NCI-H345 treated with DMSO at 0.1 percent for 48 hours (cell line): Measurements from ENCODE around the gene SVIP.
A peak's percentile ranks its signal among the peaks of the same experiment; 100 is the strongest.

ENCODE experiments used
- DNase-seq: peaks from one replicate; lab custom pipeline; 2025; ENCODE audit not compliant: unreplicated experiment; lab: John Stamatoyannopoulos, UW

The SVIP gene, protein sequence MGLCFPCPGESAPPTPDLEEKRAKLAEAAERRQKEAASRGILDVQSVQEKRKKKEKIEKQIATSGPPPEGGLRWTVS

DNA sequence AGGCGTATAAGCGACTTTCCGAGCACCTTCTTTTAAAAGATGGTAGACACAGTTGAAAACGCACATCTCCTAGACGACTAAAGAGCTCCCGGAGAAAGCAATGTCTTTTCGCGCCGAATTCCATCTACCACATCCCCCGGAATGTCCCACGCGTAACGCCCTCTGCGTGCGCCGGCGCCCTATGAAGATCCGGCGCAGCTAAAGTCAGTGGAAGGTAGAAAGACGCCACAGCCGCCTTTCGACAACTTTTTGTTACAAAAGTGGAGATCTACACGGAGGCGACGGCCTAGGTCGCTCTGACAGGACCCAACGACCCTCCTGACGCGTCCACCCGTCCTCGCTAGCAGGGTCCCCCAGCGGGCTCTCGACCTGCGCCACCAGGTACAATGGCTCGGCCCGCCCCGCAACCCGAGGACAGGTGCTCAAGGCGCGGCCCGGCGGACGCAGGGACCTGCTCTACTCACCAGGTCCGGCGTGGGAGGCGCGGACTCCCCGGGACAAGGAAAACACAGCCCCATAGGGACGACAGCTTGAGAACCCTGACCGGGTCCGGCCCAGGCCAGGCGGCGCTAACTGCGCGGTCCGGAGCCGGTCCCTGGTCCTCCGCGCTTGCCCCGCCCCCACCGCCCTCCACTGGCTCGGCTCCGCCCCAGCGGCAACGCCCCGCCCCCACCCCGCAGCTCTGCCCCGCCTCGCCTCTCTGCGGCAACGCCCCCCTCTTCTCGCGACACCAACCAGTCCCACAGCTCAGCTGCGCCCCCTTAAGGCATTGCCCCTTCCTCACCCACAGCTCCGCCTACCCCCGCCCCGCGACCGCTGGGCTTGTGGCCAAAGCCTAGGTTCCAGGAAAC, at the start of gene SVIP:
TSS of gene SVIP (minus strand) at position 571 of the 851 bp plus-strand sequence. CDS start at position 518, 53 bp downstream.
- DNase-seq, result peak; percentile 93

DNA sequence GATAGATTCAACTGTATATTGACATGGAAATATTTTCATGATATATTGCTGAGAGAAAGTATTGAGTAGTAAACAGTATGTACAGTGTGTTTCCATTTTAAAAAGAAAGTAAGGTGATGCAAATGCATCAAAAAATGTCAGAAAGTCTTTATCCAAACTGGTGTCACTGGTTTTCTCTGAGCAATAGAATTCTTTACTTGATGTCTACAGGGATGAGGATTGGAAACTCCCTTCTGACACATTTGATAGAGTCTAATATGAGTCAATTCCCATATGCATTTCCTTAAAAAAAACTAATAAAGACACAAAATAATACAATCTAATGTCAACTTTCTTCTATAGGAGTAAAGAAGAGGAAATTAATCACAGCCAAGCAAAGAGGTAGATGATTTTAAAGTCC, 49.0 kb upstream of the SVIP start:
- no peak for DNase-seq

DNA sequence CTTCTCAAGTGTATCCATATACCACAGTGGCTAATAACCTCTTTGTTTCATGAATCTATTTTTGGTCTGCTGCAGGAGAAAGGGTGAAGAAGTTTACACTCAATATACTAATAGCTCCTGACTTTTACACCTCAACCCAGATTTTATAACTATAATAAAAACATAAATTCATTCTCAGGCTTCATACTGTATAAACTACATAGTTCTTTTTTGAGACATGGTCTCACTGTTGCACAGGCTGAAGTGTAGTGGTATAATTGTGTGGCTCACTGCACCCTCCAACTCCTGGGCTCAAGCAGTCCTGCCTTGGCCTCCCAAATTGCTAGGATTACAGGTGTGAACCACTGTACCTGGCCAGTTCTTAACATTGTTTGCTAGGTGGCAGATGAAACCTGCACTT, 48.4 kb upstream of the SVIP start:
- no peak for DNase-seq

DNA sequence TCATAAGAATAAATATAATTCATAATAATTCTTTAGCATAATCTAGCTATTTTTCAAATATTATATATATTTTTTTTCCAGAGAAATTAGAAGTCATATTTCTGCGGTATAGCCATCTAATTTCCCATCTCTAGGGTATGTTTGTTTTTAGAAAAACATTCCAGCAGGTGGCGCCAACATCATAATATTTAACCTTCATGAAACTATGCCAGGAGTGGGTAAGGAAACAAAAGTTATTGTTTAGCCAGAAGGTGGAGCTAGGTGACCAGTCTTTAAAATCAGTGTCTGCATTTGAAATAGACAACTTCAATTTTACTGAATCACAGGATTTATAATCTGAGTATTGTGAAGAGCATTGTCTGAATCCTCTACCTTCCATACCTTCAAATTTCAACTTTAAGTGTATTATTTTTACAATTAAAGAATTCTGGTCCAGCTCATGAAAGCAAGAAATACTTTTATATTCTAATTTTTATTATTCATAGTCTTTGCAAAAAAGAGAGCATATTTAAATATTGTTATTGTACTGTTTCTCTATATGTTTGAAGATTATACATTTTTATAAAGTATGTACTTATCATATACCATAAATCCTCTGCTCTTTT, 46.4 kb upstream of the SVIP start:
- DNase-seq, result peak; percentile 95

DNA sequence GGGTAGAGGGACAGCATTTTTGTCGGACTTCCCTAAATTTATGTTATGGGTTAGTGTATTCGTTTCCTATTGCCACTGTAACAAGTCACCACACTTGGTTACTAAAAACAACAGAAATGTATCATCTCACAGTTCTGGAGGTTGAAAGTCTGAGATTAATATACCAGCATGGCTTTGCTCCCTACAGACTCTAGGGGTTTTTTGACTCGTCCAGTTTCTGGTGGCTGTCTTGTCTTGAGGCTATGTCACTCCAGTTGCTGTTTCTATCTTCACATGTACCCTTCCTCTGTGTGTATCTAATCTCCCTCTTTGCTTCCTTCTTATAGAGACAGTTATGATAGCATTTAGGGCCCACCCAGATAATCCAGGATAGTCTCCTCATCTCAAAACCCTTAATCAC, 39.7 kb upstream of the SVIP start:
- DNase-seq, result no peak

DNA sequence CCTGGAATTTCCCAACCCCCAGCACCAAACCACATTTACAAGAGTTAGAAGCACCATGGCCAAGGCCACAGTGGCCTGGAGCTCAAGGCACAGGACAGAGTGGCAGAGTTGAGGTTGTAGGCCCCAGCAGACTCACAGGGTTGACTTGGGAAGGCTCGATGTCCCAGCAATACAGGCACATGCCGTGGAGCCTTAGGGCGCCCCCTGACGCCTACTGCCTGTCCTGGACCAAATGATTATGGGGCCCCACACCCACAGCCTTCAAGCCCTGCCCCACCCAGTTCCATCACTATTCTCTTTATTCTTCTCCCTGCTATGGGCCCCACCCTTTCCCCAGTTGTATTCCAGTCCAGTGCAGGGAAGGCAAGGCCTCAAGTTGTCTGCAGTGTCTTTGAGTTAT, 30.6 kb upstream of the SVIP start, which contains the start of gene CCDC179:
TSS of gene CCDC179 (minus strand) at position 234 of the 400 bp plus-strand sequence. CDS start at position 181, 53 bp downstream.
- DNase-seq, result no peak

DNA sequence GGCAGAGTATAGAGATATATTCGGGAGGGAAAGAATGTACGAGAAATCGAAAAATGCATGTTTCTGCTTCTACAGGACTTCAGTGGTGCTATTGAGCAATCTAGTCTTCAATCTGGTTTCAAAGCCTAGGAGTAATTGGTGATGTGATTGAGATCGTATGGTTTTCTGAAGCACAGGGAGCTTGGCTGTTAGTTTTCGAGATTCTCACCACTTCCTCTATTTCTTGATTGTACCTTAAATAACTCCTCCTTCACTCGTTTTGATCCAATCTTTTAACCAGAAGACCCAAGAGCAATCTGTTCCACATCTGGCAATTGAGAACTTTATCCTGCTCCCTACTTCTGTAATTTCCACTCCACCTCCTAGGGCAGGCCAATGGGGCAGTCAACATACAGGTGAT, 30.2 kb upstream of the SVIP start:
- no peak for DNase-seq

DNA sequence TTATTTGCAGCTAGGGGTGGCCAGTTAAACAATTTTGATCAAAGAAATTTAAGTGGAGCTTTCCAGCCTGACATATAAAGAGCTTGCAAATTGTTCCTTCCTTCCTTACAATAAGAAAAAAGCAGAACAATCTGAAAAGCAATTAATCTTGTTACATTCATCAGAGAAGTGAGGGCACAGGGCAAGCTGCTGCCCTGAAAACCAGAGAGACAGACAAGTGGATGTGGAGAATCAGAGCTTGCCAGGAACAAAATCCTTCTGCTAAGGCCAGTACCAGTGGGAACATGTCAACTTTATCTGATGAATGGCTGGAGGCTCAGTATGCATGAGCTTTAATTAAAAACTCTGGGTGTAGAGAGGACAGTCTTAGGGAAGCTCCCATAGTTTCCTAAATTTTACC, 21.9 kb upstream of the SVIP start:
- DNase-seq, result no peak

DNA sequence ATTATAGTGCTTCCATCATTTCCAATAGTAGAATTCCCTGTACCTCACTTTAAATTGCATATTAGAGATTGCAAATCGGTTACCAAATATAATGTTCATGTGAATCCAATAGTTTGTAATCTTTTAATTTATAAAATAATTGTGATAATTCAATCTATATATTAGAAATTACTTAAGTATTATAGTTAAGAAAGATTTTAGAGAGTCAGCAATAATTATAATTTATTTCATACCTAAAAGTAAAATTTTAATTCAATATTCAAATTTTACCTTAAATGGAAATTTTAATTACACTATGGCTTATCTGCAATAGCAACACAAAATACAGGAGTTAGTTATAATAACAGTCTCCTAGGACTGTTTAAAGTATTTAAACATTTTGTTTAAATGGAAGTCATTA, 17.1 kb upstream of the SVIP start:
- DNase-seq, result no peak

DNA sequence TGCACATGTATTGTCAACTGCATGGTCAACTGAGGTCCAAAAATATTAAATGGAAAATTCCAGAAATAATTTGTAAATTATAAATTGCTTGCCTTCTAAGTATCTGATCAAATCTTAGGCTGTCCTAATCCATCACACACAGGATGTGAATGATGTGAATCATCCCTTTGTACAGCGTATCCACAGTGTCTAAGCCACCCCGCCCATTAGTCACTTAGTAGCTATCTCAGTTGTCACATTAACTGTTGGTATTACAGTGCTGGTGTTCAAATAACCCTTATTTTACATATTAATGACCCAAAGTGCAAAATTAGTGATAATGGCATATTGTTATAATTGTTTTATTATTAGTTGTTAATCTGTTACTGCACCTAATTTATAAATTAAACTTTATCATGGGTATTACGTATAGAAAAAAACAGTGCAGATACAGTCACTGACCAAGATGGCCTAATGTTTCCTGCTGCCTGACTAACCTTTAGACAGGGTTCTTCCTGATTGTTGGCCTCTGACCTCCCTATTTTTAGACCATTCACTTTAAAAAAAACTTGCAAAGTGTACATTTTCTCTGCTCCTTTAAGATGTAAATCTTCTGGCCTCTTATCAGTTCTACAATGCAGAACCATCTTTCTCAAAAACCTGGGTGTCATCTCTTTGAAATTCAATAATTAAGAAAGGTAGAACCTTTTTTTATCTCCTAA, 2.9 kb upstream of the SVIP start:
- DNase-seq, result no peak

DNA sequence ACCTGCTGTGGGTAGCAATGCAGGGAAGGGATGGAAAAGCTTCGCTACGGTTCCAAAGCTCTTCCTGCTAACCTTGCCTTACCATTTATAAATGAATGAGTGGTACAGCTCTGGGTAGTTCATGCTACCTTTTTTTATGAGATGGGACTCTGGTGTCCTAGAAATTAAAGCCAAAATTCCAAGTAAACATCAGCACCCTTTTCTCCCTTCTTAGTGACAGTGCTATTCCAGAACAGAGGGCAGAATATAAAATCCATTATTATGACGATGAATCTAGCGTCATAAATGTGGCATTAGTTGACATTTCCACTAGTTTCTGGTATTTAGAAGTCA, 447 bp upstream of the SVIP start:
- DNase-seq, result no peak

DNA sequence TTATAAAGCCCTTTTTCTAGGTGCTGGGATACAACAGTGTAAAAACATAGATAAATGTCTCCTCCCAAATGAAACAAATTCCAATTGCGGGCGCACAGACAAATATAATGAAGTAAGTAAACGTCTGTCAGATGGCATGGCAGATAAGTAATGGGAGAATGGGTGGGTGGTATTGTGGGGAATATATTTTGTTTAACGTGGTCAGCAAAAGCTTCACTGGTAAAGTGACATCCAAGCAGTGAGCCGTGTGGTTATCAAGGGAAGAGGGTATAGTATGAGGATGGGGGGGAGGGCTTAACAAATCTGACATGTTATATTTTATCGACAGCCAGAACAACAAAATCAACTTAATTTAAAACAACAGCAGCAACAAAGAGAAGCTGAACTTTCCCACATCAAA, 1.2 kb downstream of the SVIP start:
- no peak for DNase-seq

DNA sequence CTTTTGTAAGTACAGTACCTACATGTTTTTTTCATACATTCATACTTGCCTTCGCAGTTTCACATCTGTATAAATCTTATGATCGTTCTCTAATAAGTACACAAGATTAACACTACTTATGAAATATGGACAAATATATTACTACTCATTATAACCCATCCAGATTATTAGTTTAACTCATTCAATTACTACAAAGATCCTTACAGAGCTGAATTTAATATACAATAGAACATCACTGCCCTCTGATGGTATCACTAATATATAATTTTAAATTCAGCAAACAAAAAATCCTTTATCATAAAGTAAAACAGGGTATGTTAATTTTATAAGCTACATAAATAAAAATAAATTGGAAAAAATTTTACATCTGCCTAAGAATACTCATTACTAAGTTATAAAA, 7.4 kb downstream of the SVIP start:
- no peak for DNase-seq

DNA sequence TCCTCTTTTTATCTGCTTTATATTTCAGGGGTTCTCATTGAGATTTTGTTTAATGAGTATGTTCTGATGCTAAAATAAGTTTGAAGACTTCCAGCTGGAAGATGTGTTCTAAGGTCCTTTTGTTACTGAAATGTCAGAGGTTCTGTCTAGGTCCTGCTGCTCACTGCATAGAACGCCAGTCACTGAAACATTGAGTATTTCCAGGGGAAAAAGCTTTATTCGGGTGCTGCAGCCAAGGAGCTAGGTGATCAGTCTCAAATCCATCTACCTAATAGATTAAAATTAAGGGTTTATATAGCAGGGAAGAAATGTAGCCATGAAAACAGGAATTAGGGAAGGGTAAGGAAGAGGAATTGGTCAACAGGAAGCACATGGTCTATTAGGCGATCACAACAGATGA, 19.7 kb downstream of the SVIP start:
- no peak for DNase-seq

DNA sequence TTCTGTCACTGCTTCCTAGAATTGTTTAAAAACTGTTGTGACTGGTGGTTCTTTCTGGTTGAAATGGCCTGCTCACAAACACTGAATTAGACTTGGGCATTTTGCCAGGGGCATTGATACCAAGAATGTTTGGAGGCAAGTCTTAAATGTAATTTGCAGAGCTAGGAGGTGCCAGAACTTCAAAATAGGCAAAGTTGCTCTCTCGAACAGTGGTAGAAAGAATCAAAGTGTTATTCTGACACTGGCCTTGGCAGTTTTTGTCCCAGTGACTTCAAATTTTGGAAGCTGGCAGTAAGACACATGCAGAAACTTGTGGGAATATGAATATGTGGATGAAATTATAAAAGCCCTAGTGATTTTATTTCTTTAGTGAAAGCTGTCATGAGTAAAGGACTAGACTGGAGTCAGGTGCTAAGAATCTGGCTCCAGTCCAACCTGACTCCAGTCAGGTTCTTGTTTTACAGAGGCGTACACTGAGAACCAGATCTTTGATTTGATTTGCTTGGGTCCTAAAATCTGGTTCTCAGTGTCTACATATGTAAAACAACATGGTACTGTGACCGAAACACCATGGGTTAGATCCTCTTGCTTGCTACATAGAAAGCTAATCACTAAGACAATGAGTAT, 20.9 kb downstream of the SVIP start:
- DNase-seq, result no peak

DNA sequence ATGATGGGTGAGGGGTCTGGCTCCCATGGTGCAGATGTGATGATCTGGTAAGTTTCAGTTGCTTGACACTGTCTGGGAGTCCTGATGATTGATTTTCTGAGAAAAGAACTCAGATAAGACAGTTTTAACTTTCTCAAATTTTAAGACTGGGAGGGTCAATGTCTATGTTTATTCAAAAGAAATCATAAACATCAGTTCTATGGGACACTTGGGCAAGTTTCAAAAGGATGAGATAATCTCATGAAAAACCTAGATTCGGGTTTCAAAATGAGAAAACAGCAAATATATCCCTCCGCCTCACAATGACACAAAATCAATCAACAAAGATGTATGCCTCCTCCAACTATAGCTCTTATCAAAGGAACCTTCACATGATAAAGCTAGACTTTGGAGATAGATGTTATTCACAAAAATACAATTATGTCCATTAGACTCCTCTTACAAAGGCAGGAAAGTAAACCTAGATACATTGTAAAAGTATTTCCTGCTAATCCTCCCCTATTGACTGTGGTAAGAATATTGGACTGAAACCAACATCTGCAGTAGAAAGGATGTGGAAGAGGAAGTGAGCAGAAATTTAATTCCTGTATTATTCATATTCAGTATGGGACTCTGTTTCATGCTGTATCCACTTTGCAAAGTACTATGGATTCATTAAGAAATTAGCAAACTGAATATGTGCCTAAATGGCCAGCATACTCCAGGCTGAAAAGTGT, 21.6 kb downstream of the SVIP start:
- DNase-seq, result no peak

DNA sequence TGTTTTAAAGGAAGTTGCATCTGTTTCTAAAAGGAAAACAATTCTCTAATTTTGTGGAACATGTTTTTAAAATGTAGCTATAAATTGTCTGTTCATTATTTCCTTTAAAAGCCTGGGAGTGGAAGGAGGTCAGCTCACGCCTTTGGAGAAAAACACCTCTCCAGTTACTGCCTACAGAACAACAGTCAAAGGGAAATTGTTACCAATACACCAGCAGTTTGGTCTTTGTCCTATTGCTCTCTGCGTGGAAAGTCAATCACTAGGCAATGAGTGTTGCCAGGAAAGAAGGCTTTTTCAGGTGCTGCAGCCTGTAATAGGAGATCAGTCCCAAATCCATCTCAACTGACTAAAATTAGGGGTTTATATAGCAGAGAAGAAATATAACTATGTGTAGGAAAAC, 22.2 kb downstream of the SVIP start:
- DNase-seq, result no peak

DNA sequence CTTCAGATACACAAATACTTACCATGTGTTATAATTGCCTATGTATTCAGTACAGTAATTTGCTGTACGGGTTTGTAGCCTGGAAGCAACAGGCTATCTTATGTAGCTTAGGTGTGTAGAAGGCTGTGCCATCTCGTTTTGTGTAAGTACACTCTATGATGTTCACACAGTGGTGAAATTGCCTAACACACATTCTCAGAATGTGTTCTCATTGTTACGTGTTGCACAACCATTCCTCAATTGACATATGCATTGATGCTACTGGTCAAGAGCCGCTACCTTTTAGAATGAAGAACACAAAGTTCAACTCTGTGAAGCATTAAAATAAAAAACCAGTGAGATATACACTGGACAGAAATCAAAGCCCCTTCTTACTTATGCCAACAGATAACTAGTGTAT, 26.7 kb downstream of the SVIP start:
- no peak for DNase-seq

DNA sequence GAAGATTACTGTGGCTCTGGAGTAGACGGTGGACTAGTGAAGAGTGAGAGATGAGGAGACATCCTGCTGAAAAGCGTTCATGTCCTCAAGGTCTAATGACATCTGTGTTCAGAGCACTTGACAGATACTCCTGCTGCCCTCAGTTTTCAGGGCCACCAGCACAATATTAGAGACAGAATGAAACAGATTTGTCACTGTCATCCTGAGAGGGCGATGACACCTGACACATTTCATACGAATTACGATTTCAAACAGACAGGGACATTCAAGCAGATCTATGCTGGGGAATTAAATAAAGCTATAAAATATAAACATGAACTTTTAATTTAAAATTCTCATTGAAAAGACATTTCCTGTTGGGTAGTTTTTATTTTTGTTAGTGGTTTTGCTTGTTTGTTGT, 29.1 kb downstream of the SVIP start:
- DNase-seq, result no peak

DNA sequence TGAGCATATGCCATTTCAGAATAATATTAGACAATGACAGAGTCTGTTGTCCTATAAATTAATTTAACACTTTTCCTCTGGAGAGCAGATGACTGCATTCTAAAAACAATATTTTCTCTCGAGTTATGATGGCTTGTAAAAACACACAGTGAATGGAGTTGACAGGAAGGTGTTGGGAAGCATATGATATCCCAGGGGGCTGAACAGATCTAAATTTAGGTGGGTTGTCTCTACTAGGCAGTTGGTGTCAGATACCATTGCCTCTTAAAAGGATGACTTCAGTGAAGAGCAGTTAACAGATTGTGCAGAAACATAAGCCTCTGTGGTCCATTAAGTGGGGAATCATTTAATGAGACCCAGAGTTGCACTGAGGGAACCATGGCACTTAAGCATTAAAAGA, 30.7 kb downstream of the SVIP start:
- no peak for DNase-seq

DNA sequence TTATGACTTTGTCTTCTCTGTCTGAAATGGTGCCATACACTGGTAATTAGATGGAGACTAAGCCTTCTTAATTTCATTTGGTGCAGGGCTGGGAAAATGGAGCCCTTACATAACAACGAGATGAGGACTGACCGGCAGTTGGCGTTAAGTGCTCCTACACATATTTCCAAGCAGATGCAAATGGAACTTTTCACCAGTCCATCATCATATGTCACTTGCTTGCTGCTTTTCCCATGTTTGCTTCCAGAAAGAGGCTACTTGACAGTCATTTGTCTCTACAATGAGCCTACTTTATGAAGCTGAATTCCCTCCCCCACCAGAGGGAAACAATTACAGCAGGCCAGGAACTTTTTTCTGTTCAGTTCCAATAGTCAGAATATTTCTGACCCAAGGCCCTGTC, 32.6 kb downstream of the SVIP start:
- no peak for DNase-seq
